Measurements from ENCODE around the gene SPG11. TPM values are rescaled to one million over a fixed set of nuclear protein-coding genes. Genes with fewer than 3 reads are reported as not detected.

Gene SPG11
- total and polyA plus RNA-seq, 2 of the 13 experiments (the other 11 are each of a cell fraction or from before 2014, with no cell fraction given): 31.5 to 40.7 TPM

DNA sequence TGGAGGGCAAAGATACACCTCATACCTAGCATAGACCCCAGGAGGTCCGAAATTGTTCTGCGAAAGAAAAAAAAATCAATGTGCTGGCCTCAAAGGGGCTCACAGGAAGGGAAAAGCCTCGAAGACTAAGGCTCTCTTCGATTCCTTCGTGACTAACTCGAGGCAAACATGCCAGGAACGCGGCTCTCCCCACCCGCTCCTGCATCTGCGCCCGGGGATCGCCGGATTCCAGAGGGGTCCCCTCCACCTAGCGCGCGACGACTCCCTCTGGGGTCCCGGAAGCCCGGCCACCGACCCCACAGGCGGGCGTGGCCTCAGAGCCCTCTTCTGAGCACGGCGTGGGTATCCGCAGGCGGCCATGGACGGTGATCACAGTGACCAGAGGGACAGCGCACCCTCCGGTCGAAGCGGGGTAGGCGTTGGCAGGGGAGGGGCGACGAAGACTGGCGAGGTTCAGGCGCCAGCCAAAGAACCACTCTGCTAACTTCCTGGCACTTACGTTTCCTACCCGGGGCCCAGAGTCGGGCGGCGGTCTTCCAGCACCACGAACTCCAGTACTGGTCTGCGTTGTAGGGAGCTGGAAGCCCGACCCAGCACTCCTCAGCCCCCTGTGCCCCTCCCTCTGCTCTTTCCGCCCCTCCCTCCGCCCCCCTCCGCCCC lies 127.0 kb downstream of the SPG11 start (continued):
- TF ChIP-seq, protein P1, sequence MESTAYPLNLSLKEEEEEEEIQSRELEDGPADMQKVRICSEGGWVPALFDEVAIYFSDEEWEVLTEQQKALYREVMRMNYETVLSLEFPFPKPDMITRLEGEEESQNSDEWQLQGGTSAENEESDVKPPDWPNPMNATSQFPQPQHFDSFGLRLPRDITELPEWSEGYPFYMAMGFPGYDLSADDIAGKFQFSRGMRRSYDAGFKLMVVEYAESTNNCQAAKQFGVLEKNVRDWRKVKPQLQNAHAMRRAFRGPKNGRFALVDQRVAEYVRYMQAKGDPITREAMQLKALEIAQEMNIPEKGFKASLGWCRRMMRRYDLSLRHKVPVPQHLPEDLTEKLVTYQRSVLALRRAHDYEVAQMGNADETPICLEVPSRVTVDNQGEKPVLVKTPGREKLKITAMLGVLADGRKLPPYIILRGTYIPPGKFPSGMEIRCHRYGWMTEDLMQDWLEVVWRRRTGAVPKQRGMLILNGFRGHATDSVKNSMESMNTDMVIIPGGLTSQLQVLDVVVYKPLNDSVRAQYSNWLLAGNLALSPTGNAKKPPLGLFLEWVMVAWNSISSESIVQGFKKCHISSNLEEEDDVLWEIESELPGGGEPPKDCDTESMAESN (CRISPR knock-in tag; conservative IDR thresholded peaks at IDR 0.05): 0 out of 2 replicates have a peak, but pooled peaks have one; percentile 64
- no peak for TF ChIP-seq ZNF772 (CRISPR knock-in tag; IDR thresholded peaks at IDR 0.05)
- TF ChIP-seq, protein P2, sequence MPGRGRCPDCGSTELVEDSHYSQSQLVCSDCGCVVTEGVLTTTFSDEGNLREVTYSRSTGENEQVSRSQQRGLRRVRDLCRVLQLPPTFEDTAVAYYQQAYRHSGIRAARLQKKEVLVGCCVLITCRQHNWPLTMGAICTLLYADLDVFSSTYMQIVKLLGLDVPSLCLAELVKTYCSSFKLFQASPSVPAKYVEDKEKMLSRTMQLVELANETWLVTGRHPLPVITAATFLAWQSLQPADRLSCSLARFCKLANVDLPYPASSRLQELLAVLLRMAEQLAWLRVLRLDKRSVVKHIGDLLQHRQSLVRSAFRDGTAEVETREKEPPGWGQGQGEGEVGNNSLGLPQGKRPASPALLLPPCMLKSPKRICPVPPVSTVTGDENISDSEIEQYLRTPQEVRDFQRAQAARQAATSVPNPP (CRISPR knock-in tag; IDR thresholded peaks at IDR 0.05): no peak
- TF ChIP-seq NFRKB (IDR thresholded peaks at IDR 0.05): no peak
- TF ChIP-seq, protein P3, sequence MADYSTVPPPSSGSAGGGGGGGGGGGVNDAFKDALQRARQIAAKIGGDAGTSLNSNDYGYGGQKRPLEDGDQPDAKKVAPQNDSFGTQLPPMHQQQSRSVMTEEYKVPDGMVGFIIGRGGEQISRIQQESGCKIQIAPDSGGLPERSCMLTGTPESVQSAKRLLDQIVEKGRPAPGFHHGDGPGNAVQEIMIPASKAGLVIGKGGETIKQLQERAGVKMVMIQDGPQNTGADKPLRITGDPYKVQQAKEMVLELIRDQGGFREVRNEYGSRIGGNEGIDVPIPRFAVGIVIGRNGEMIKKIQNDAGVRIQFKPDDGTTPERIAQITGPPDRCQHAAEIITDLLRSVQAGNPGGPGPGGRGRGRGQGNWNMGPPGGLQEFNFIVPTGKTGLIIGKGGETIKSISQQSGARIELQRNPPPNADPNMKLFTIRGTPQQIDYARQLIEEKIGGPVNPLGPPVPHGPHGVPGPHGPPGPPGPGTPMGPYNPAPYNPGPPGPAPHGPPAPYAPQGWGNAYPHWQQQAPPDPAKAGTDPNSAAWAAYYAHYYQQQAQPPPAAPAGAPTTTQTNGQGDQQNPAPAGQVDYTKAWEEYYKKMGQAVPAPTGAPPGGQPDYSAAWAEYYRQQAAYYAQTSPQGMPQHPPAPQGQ (CRISPR knock-in tag; IDR thresholded peaks at IDR 0.05; ENCODE audit: borderline replicate concordance): 0 out of 2 replicates have a peak, but pooled peaks have one; percentile 48
- TF ChIP-seq, protein P4, sequence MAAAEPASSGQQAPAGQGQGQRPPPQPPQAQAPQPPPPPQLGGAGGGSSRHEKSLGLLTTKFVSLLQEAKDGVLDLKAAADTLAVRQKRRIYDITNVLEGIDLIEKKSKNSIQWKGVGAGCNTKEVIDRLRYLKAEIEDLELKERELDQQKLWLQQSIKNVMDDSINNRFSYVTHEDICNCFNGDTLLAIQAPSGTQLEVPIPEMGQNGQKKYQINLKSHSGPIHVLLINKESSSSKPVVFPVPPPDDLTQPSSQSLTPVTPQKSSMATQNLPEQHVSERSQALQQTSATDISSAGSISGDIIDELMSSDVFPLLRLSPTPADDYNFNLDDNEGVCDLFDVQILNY (CRISPR knock-in tag; conservative IDR thresholded peaks at IDR 0.05): peak; percentile 13; the same call in 1 of the 2 replicates
- TF ChIP-seq, protein P5, sequence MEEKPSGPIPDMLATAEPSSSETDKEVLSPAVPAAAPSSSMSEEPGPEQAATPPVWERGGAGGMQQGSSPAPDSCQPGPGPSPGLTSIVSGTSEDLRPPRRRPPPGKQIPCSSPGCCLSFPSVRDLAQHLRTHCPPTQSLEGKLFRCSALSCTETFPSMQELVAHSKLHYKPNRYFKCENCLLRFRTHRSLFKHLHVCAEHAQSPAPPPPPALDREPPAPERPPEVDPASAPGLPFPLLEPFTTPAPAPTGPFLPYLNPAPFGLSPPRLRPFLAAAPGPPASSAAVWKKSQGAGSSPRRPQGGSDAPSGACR (CRISPR knock-in tag; IDR thresholded peaks at IDR 0.05): no peak
- no peak for TF ChIP-seq ATF7 (IDR thresholded peaks at IDR 0.05)
- no peak for TF ChIP-seq ATF7 (CRISPR knock-in tag; IDR thresholded peaks at IDR 0.05)
- TF ChIP-seq POLR2AphosphoS5 (IDR thresholded peaks at IDR 0.05; ENCODE audit: low read depth, low read length): peak; percentile 75
- TF ChIP-seq, protein P6, sequence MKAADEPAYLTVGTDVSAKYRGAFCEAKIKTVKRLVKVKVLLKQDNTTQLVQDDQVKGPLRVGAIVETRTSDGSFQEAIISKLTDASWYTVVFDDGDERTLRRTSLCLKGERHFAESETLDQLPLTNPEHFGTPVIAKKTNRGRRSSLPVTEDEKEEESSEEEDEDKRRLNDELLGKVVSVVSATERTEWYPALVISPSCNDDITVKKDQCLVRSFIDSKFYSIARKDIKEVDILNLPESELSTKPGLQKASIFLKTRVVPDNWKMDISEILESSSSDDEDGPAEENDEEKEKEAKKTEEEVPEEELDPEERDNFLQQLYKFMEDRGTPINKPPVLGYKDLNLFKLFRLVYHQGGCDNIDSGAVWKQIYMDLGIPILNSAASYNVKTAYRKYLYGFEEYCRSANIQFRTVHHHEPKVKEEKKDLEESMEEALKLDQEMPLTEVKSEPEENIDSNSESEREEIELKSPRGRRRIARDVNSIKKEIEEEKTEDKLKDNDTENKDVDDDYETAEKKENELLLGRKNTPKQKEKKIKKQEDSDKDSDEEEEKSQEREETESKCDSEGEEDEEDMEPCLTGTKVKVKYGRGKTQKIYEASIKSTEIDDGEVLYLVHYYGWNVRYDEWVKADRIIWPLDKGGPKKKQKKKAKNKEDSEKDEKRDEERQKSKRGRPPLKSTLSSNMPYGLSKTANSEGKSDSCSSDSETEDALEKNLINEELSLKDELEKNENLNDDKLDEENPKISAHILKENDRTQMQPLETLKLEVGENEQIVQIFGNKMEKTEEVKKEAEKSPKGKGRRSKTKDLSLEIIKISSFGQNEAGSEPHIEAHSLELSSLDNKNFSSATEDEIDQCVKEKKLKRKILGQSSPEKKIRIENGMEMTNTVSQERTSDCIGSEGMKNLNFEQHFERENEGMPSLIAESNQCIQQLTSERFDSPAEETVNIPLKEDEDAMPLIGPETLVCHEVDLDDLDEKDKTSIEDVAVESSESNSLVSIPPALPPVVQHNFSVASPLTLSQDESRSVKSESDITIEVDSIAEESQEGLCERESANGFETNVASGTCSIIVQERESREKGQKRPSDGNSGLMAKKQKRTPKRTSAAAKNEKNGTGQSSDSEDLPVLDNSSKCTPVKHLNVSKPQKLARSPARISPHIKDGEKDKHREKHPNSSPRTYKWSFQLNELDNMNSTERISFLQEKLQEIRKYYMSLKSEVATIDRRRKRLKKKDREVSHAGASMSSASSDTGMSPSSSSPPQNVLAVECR (CRISPR knock-in tag; IDR thresholded peaks at IDR 0.05; ENCODE audit: borderline replicate concordance): peak; percentile 55; the same call in 1 of the 2 replicates
- TF ChIP-seq ELF3 (CRISPR knock-in tag; IDR thresholded peaks at IDR 0.05): peak; percentile 40; the same call in 1 of the 2 replicates
- TF ChIP-seq RFX3 (CRISPR knock-in tag; IDR thresholded peaks at IDR 0.05): no peak
- TF ChIP-seq, protein P7, sequence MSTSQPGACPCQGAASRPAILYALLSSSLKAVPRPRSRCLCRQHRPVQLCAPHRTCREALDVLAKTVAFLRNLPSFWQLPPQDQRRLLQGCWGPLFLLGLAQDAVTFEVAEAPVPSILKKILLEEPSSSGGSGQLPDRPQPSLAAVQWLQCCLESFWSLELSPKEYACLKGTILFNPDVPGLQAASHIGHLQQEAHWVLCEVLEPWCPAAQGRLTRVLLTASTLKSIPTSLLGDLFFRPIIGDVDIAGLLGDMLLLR (CRISPR knock-in tag; IDR thresholded peaks at IDR 0.05): no peak
- no peak for TF ChIP-seq PRPF4 (IDR thresholded peaks at IDR 0.05; ENCODE audit: low read depth, low read length, poor library complexity, severe bottlenecking)
- no peak for TF ChIP-seq ZNF234 (CRISPR knock-in tag; conservative IDR thresholded peaks at IDR 0.05)
- peak; percentile 45; the same call in 1 of the 2 replicates for TF ChIP-seq RAD21 (CRISPR knock-in tag; IDR thresholded peaks at IDR 0.05)
- peak; percentile 7; the same call in 1 of the 2 replicates for TF ChIP-seq SALL2 (CRISPR knock-in tag; IDR thresholded peaks at IDR 0.05)
